ENCODE results near the gene ENOSF1.

ENOSF1 gene

GRCh38 chr18:671405-671804 is 41.0 kb downstream of the ENOSF1 start:
- no peak for DNase-seq

- DNase-seq = no peak
Observed at GRCh38 chr18:670522-670921, 41.9 kb downstream of the ENOSF1 start.

- DNase-seq = no peak
Observed at GRCh38 chr18:669077-669476, 43.4 kb downstream of the ENOSF1 start.

GRCh38 chr18:668260-668659 is 44.2 kb downstream of the ENOSF1 start:
- DNase-seq = no peak

- DNase-seq = no peak
Observed at GRCh38 chr18:666628-667027, 45.8 kb downstream of the ENOSF1 start.

- no peak for DNase-seq
Observed at GRCh38 chr18:666177-666576, 46.3 kb downstream of the ENOSF1 start.

GRCh38 chr18:662197-662596 is 50.2 kb downstream of the ENOSF1 start:
- no peak for DNase-seq

GRCh38 chr18:659597-659996 is 52.8 kb downstream of the ENOSF1 start:
- no peak for DNase-seq

- peak; percentile 19 for DNase-seq
Observed at GRCh38 chr18:658947-659533, 53.4 kb downstream of the ENOSF1 start.

- peak; percentile 95 for DNase-seq
Observed at GRCh38 chr18:658001-658946, 54.2 kb downstream of the ENOSF1 start.

- peak; percentile 81 for DNase-seq
Observed at GRCh38 chr18:657311-658000, 55.0 kb downstream of the ENOSF1 start, which contains the start of gene TYMS. TSS of gene TYMS (plus strand) at chr18:657653. CDS start at chr18:657743, 90 bp downstream.

- DNase-seq = no peak
Observed at GRCh38 chr18:655445-655844, 57.0 kb downstream of the ENOSF1 start.

GRCh38 chr18:654601-655000 is 57.8 kb downstream of the ENOSF1 start:
- DNase-seq = no peak

- DNase-seq = no peak
Observed at GRCh38 chr18:653512-653911, 58.9 kb downstream of the ENOSF1 start.

GRCh38 chr18:652131-652530 is 60.3 kb downstream of the ENOSF1 start:
- no peak for DNase-seq

GRCh38 chr18:650428-650858 is 62.0 kb downstream of the ENOSF1 start:
- DNase-seq = peak; percentile 14

GRCh38 chr18:649341-649740 is 63.1 kb downstream of the ENOSF1 start:
- DNase-seq = peak; percentile 54

GRCh38 chr18:647304-647703 is 65.1 kb downstream of the ENOSF1 start:
- DNase-seq = no peak

- no peak for DNase-seq
Observed at GRCh38 chr18:644395-645004, 67.9 kb downstream of the ENOSF1 start.

- no peak for DNase-seq
Observed at GRCh38 chr18:641224-641623, 71.2 kb downstream of the ENOSF1 start.

- DNase-seq = no peak
Observed at GRCh38 chr18:635171-635570, 77.3 kb downstream of the ENOSF1 start.

- DNase-seq = no peak
Observed at GRCh38 chr18:634551-635045, 77.8 kb downstream of the ENOSF1 start.

- DNase-seq = no peak
Observed at GRCh38 chr18:631560-631959, 80.9 kb downstream of the ENOSF1 start.

Data from NCI-H748 treated with DMSO at 0.1 percent for 48 hours (cell line).